HL-60/S4 treated with retinoic acid at 250 ng/mL for 4 days and 3 days (cell line): ENCODE measurements around the gene PREX1.
"Not testable (repeated sequence)": the region's sequence is repeated elsewhere in the genome, so short reads cannot be mapped to it uniquely, and the experiment has no call there.

Experiments used
- in situ Hi-C: fragments of 300-500 bp; cut with MboI; formaldehyde crosslinking; loops from 2 replicates; pipeline ENCODE4 v1.7.0; 2022; ENCODE audit warnings: low sequenced_read_pairs

Gene PREX1

GRCh38 chr20:48827855-48828733, at the start of gene PREX1:
TSS of gene PREX1 (minus strand) at chr20:48827999. CDS start at chr20:48827860, 139 bp downstream.
- in situ Hi-C loops = no loop called here

- in situ Hi-C loops = no loop called here
These were observed 49.5 kb upstream of the PREX1 start for GRCh38 chr20:48877304-48877703.

GRCh38 chr20:48875914-48876240, 48.1 kb upstream of the PREX1 start:
- in situ Hi-C loops = no loop called here

GRCh38 chr20:48875233-48875913, 47.6 kb upstream of the PREX1 start:
- in situ Hi-C loops = no loop called here

- in situ Hi-C loops = not testable (repeated sequence)
These were observed 41.6 kb upstream of the PREX1 start for GRCh38 chr20:48869442-48869841.

GRCh38 chr20:48866936-48867335, 39.1 kb upstream of the PREX1 start:
- in situ Hi-C loops = no loop called here

GRCh38 chr20:48864738-48865318, 37.0 kb upstream of the PREX1 start:
- in situ Hi-C loops = no loop called here

GRCh38 chr20:48864254-48864653, 36.5 kb upstream of the PREX1 start:
- in situ Hi-C loops = no loop called here

- in situ Hi-C loops = no loop called here
These were observed 34.5 kb upstream of the PREX1 start for GRCh38 chr20:48862279-48862678.

- in situ Hi-C loops = no loop called here
These were observed 33.6 kb upstream of the PREX1 start for GRCh38 chr20:48861444-48861843.

- in situ Hi-C loops = no loop called here
These were observed 30.4 kb upstream of the PREX1 start for GRCh38 chr20:48858075-48858790.

- in situ Hi-C loops = no loop called here
These were observed 28.3 kb upstream of the PREX1 start for GRCh38 chr20:48856130-48856529.

- in situ Hi-C loops = no loop called here
These were observed 27.2 kb upstream of the PREX1 start for GRCh38 chr20:48855046-48855445.

GRCh38 chr20:48852609-48853008, 24.8 kb upstream of the PREX1 start:
- in situ Hi-C loops = no loop called here

GRCh38 chr20:48851579-48851978, 23.8 kb upstream of the PREX1 start:
- in situ Hi-C loops = no loop called here

GRCh38 chr20:48850977-48851299, 23.1 kb upstream of the PREX1 start:
- in situ Hi-C loops = no loop called here

- in situ Hi-C loops = no loop called here
These were observed 22.6 kb upstream of the PREX1 start for GRCh38 chr20:48850257-48850976.

- in situ Hi-C loops = no loop called here
These were observed 22.0 kb upstream of the PREX1 start for GRCh38 chr20:48849779-48850178.

- in situ Hi-C loops = no loop called here
These were observed 21.5 kb upstream of the PREX1 start for GRCh38 chr20:48849299-48849698.

- in situ Hi-C loops = no loop called here
These were observed 19.9 kb upstream of the PREX1 start for GRCh38 chr20:48847498-48848205.
